ENCODE measurements around the gene TNFAIP8. TPM values are rescaled to one million over a fixed set of nuclear protein-coding genes. Genes with fewer than 3 reads are reported as not detected.

TNFAIP8 gene
- total and polyA plus RNA-seq, 9 of the 15 experiments (the other 6 are each of a cell fraction or from before 2014, with no cell fraction given): 29.9 to 52.2 (median 44.8) TPM

- TF ChIP-seq E2F8 (IDR thresholded peaks at IDR 0.05; ENCODE audit: low read depth, partially characterized antibody) (no peak), TCF3 (CRISPR knock-in tag; IDR thresholded peaks at IDR 0.05) (no peak), MCM3 (IDR thresholded peaks at IDR 0.05) (no peak), RBM15 (IDR thresholded peaks at IDR 0.05; ENCODE audit: insufficient read depth, low read length) (no peak), TAF1 (IDR thresholded peaks at IDR 0.05; ENCODE audit: control insufficient read depth, extremely low read depth, insufficient read depth, low read length, severe bottlenecking) (no peak), ZSCAN32 (CRISPR knock-in tag; IDR thresholded peaks at IDR 0.05) (peak; percentile 98), CTCFL (IDR thresholded peaks at IDR 0.05; ENCODE audit: borderline replicate concordance, insufficient read depth, low read depth, low read length, poor library complexity, severe bottlenecking) (no peak), TAF7 (tag; IDR thresholded peaks at IDR 0.05) (no peak), STAT5B (CRISPR knock-in tag; IDR thresholded peaks at IDR 0.05) (no peak), TEAD4 (IDR thresholded peaks at IDR 0.05; ENCODE audit: low read length) (no peak), TEAD4 (CRISPR knock-in tag; IDR thresholded peaks at IDR 0.05; ENCODE audit: borderline replicate concordance) (no peak), ZEB2 (IDR thresholded peaks at IDR 0.05) (no peak; the same call in 1 of the 2 replicates), MTA3 (IDR thresholded peaks at IDR 0.05; ENCODE audit: borderline replicate concordance) (0 out of 2 replicates have a peak, but pooled peaks have one; percentile 40), SPI1 (IDR thresholded peaks at IDR 0.05; ENCODE audit: borderline replicate concordance, low read depth, low read length) (no peak), ATF1 (CRISPR knock-in tag; IDR thresholded peaks at IDR 0.05) (no peak), ATF1 (tag; IDR thresholded peaks at IDR 0.05) (peak; percentile 80), FOS (IDR thresholded peaks at IDR 0.05; ENCODE audit: extremely low read depth, insufficient read length) (no peak), E4F1 (CRISPR knock-in tag; IDR thresholded peaks at IDR 0.05; ENCODE audit: borderline replicate concordance) (peak; percentile 53; the same call in 1 of the 2 replicates), ZNF217 (CRISPR knock-in tag; IDR thresholded peaks at IDR 0.05) (no peak), GTF2A2 (tag; IDR thresholded peaks at IDR 0.05) (peak; percentile 45; the same call in 1 of the 2 replicates)
- TF ChIP-seq, protein P1, sequence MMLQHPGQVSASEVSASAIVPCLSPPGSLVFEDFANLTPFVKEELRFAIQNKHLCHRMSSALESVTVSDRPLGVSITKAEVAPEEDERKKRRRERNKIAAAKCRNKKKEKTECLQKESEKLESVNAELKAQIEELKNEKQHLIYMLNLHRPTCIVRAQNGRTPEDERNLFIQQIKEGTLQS (IDR thresholded peaks at IDR 0.05): peak; percentile 99
- TF ChIP-seq, protein P1 (CRISPR knock-in tag; conservative IDR thresholded peaks at IDR 0.05): no peak
Measured at GRCh38 chr5:119322948-119323537, 32.8 kb upstream of the TNFAIP8 start (continued).
